H9 (cell line): ENCODE measurements around the gene SNRNP25. TPM values are rescaled to one million over a fixed set of nuclear protein-coding genes. Genes with fewer than 3 reads are reported as not detected.
"Not testable (repeated sequence)": the region's sequence is repeated elsewhere in the genome, so short reads cannot be mapped to it uniquely, and the experiment has no call there.

ENCODE experiments used
- DNase-seq: peaks from one replicate; pipeline ENCODE4 v3.0.0-alpha.2; 2017
- H2AFZ ChIP-seq: one replicate; pipeline ENCODE4 v1.6.1; 2013; ENCODE audit warnings: mild to moderate bottlenecking, low read length, control low read depth, moderate library complexity
- H2AK5ac ChIP-seq: 2 replicates; pipeline ENCODE4 v1.6.1; 2013; ENCODE audit warnings: low read length, control low read depth, mixed read lengths; ENCODE audit not compliant: insufficient read length
- H2BK120ac ChIP-seq: one replicate; pipeline ENCODE4 v1.6.1; 2013; ENCODE audit warnings: low read depth, mild to moderate bottlenecking, low read length, control low read depth, inconsistent platforms; ENCODE audit not compliant: poor library complexity, severe bottlenecking
- H2BK12ac ChIP-seq: 2 replicates; pipeline ENCODE4 v1.6.1; 2013; ENCODE audit warnings: low read length, control low read depth, mixed read lengths, low read depth; ENCODE audit not compliant: insufficient read length
- H2BK15ac ChIP-seq: 2 replicates; pipeline ENCODE4 v1.6.1; 2013; ENCODE audit warnings: low read depth, low read length, control low read depth
- H2BK20ac ChIP-seq: one replicate; pipeline ENCODE4 v1.6.1; 2013; ENCODE audit warnings: low read depth, mild to moderate bottlenecking, low read length, control low read depth, inconsistent platforms; ENCODE audit not compliant: poor library complexity, severe bottlenecking
- H2BK5ac ChIP-seq: 2 replicates; pipeline ENCODE4 v1.6.1; 2013; ENCODE audit warnings: low read length, control low read depth, mixed read lengths; ENCODE audit not compliant: insufficient read length
- H3K14ac ChIP-seq: 2 replicates; pipeline ENCODE4 v1.6.1; 2013; ENCODE audit warnings: low read length, control low read depth; ENCODE audit not compliant: insufficient read depth
- H3K18ac ChIP-seq: 2 replicates; pipeline ENCODE4 v1.6.1; 2013; ENCODE audit warnings: low read depth, mild to moderate bottlenecking, mixed read lengths, low read length, control low read depth; ENCODE audit not compliant: insufficient read length
- H3K23ac ChIP-seq: 2 replicates; pipeline ENCODE4 v1.6.1; 2013; ENCODE audit warnings: low read length, control low read depth, mixed read lengths, low read depth; ENCODE audit not compliant: insufficient read length
- H3K23me2 ChIP-seq: 2 replicates; pipeline ENCODE4 v1.6.1; 2013; ENCODE audit warnings: low read depth, mild to moderate bottlenecking, mixed read lengths, low read length, control low read depth; ENCODE audit not compliant: insufficient read length, poor library complexity, severe bottlenecking
- H3K27ac ChIP-seq: 2 replicates; pipeline ENCODE4 v1.5.1; 2013; ENCODE audit warnings: low read length, control low read depth, mixed read lengths, low read depth; ENCODE audit not compliant: insufficient read length
- H3K27me3 ChIP-seq: 2 replicates; pipeline ENCODE4 v1.6.1; 2013; ENCODE audit warnings: low read length, control low read depth, inconsistent platforms; ENCODE audit not compliant: insufficient read depth
- H3K4ac ChIP-seq: 2 replicates; pipeline ENCODE4 v1.6.1; 2013; ENCODE audit warnings: low read depth, mild to moderate bottlenecking, control low read depth, inconsistent platforms, low read length, moderate library complexity
- H3K4me1 ChIP-seq: 2 replicates; pipeline ENCODE4 v1.6.1; 2013; ENCODE audit warnings: low read length, control low read depth, inconsistent platforms; ENCODE audit not compliant: insufficient read depth
- H3K4me2 ChIP-seq: 2 replicates; pipeline ENCODE4 v1.6.1; 2013; ENCODE audit warnings: low read length, control low read depth, mixed read lengths; ENCODE audit not compliant: insufficient read length, insufficient read depth
- H3K56ac ChIP-seq: 2 replicates; pipeline ENCODE4 v1.6.1; 2013; ENCODE audit warnings: low read depth, mild to moderate bottlenecking, mixed read lengths, low read length, control low read depth; ENCODE audit not compliant: insufficient read length
- H3K79me1 ChIP-seq: 2 replicates; pipeline ENCODE4 v1.6.1; 2013; ENCODE audit warnings: low read depth, mild to moderate bottlenecking, moderate library complexity, low read length, control low read depth, inconsistent platforms; ENCODE audit not compliant: insufficient read depth, poor library complexity, severe bottlenecking
- H3K79me2 ChIP-seq: 2 replicates; pipeline ENCODE4 v1.6.1; 2013; ENCODE audit warnings: low read length, control low read depth, inconsistent platforms; ENCODE audit not compliant: insufficient read depth
- H3K9ac ChIP-seq: 2 replicates; pipeline ENCODE4 v1.6.1; 2013; ENCODE audit warnings: low read length, control low read depth, mixed read lengths; ENCODE audit not compliant: insufficient read length; ENCODE audit errors: extremely low read depth
- H3K9me3 ChIP-seq: one replicate; pipeline ENCODE4 v1.6.1; 2013; ENCODE audit warnings: low read depth, low read length, inconsistent platforms; ENCODE audit not compliant: control insufficient read depth
- H3T11ph ChIP-seq: one replicate; pipeline ENCODE4 v1.6.1; 2013; ENCODE audit warnings: mild to moderate bottlenecking, low read length, control low read depth, inconsistent platforms
- H4K20me1 ChIP-seq: one replicate; pipeline ENCODE4 v1.6.1; 2013; ENCODE audit not compliant: control insufficient read depth, insufficient read length, insufficient read depth
- H4K5ac ChIP-seq: 2 replicates; pipeline ENCODE4 v1.6.1; 2013; ENCODE audit warnings: low read depth, mild to moderate bottlenecking, mixed read lengths, low read length, control low read depth; ENCODE audit not compliant: insufficient read length
- H4K8ac ChIP-seq: replicated peaks from 2 replicates; pipeline ENCODE4 v1.6.1; 2013; ENCODE audit warnings: low read length, control low read depth, mixed read lengths, low read depth; ENCODE audit not compliant: insufficient read length
- H4K91ac ChIP-seq: 2 replicates; pipeline ENCODE4 v1.6.1; 2013; ENCODE audit warnings: low read depth, mild to moderate bottlenecking, moderate library complexity, mixed read lengths, low read length, control low read depth; ENCODE audit not compliant: insufficient read length
- H3K27ac Mint-ChIP-seq, 3 experiments: 2 replicates in 2 of 3; 3 replicates in 1 of 3; pipeline ENCODE4 v1.8.0; 2020 to 2021; ENCODE audit warnings: mixed read lengths in 3 of 3, mild to moderate bottlenecking in 1 of 3, moderate library complexity in 1 of 3
- H3K27me3 Mint-ChIP-seq: 2 replicates; pipeline ENCODE4 v1.8.0; 2021; ENCODE audit warnings: low read depth, mild to moderate bottlenecking, moderate library complexity, mixed read lengths
- H3K36me3 Mint-ChIP-seq, 3 experiments: 2 replicates in 2 of 3; 3 replicates in 1 of 3; pipeline ENCODE4 v1.8.0; 2020 to 2021; ENCODE audit warnings: low read depth in 3 of 3, mixed read lengths in 3 of 3; ENCODE audit not compliant: insufficient read depth in 1 of 3
- H3K4me1 Mint-ChIP-seq, 2 experiments: 2 replicates each; pipeline ENCODE4 v1.8.0; 2020; ENCODE audit warnings: mixed read lengths in 2 of 2
- H3K4me3 Mint-ChIP-seq, 2 experiments: 2 replicates in 1 of 2; 3 replicates in 1 of 2; pipeline ENCODE4 v1.8.0; 2020 to 2021; ENCODE audit warnings: mild to moderate bottlenecking in 2 of 2, mixed read lengths in 2 of 2, moderate library complexity in 1 of 2
- H3K9me3 Mint-ChIP-seq, 2 experiments: 2 replicates in 1 of 2; 3 replicates in 1 of 2; pipeline ENCODE4 v1.8.0; 2020; ENCODE audit warnings: mild to moderate bottlenecking in 2 of 2, mixed read lengths in 2 of 2, moderate library complexity in 1 of 2
- WGBS: extraction: QIAGEN DNeasy Blood & Tissue Kit; methylation state at CpG from one replicate; pipeline ENCODE4 v1.1.7; 2013; ENCODE audit warnings: missing lambda C conversion rate, low lambda C conversion rate, mixed read lengths; ENCODE audit not compliant: insufficient read length; ENCODE audit errors: extremely low coverage; 5-methylcytosine and 5-hydroxymethylcytosine counted together
- total RNA-seq: library from RNA; stranded (reverse); gene quantifications from 2 replicates; pipeline ENCODE4 v1.2.1, GENCODE V29; 2021

Gene SNRNP25
- total RNA-seq, 1 experiment from 2014 or later = 78.5 TPM

DNA sequence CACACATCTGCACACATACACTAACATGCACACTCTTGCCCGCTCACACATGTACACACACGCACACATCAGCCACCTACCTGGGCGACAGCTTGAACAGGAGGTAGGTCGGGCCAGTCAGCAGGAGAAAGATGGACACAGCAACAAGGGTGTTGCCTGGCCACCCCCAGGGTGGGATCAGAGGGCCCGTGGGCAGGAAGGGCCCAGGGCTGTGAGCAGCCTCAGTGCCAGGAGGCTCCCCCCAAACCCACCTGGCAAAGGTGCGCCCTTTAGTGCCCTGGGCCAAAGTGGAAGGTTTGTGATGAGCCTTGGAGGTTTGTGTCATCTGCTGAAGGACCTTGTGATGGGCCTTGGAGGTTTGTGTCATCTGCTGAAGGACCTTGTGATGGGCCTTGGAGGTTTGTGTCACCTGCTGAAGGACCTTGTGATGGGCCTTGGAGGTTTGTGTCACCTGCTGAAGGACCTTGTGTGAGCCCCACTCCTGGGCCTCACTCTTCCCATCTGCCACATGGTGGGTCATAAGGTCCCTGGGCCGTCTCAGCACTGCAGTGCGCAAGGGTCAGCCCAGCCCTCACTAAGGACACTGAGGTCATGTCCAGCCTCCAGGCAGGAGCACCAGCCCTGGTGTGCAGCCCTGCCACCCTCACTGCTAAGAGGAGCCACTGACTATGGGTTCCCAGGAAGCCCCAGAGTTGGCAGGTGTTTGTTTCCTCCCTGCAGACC lies 20.3 kb upstream of the SNRNP25 start:
- not testable (repeated sequence) for H3K4ac ChIP-seq, H3K27ac Mint-ChIP-seq, H3K4me2 ChIP-seq, H2BK120ac ChIP-seq, H3K79me1 ChIP-seq, H3K4me3 Mint-ChIP-seq, H3K9me3 Mint-ChIP-seq, H3K14ac ChIP-seq, DNase-seq, H3K56ac ChIP-seq, H3K27me3 ChIP-seq, H3K9ac ChIP-seq, H2BK20ac ChIP-seq, H3K27ac ChIP-seq, H3K79me2 ChIP-seq, H4K20me1 ChIP-seq, H3K4me1 ChIP-seq, H4K5ac ChIP-seq, H3K27me3 Mint-ChIP-seq, H2AFZ ChIP-seq, H3K9me3 ChIP-seq, H2AK5ac ChIP-seq, H3T11ph ChIP-seq, H4K8ac ChIP-seq, H2BK12ac ChIP-seq, H2BK15ac ChIP-seq, H4K91ac ChIP-seq, H3K18ac ChIP-seq, H2BK5ac ChIP-seq, H3K4me1 Mint-ChIP-seq, H3K23ac ChIP-seq, H3K23me2 ChIP-seq
- H3K36me3 Mint-ChIP-seq = peaks cover 3 to 13% (median 11%) of the 10 kb centered on the region in 3 experiments; a peak in 4 of 7 replicates
- no CpG with 5 or more reads among the region's 8 CpGs for WGBS
